Measurements from ENCODE around the gene NDST4.
A peak's percentile ranks its signal among the peaks of the same experiment; 100 is the strongest.

The NDST4 gene

DNA sequence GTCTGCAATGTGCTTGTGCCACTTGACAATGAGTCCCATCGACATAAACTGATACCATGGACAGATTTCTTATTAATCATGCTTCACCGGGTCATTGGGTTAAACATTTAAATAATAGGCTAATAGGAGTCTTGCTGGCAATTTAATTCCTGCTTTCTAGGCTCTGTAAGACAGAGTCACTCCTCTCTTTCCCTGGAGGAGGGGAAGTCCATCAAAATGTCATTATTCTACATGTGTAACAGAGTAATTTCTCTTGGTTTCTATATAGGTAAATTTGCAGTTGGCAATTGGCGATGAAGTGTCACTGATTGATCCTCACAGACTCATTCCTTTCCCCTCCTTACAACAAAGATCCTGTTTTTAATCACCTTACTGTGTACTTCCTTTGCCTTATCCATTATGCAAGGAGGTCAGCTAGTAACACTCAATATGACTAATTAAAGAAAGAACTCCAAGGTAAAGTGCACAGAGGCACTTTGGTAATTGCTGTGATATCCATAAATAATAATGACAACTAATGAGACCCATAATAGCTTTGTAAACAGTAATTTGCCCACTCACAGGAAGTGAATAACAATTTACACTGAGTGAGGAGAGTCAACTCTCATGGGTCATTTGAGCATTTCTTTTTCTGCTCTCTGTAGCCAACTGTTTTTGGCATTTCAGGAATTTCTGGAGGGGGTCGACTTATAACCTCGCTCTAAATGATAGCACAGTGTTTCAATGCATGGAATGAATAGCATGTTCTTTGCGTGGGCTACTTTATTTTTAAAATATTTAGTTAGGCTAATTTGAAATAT lies 330.8 kb downstream of the NDST4 start:
- DNase-seq: no peak

DNA sequence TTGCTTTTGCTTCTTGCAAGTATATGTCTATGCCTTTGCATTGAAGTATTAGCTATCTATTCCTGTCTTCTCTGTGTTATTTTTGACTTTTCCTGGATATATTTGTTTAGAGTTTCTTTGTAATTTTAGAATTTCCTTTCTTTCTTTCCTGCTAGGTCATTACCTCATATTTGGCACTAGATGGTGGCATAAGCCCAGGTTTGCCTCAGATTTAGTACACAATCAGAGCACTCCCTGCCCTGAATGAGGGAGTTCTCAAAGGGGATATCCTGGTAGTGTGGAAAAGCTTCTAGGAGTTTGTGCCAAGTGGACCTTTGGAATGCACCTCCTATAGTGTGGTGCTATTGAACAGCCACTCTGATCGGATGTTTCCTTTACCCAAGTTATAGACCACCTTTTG lies 333.2 kb downstream of the NDST4 start:
- DNase-seq: peak; percentile 28
